Activated CD4-positive, alpha-beta T cell treated with anti-CD3 and anti-CD28 coated beads, Interleukin-2, amount 10 ng/mL, durations not matched to agents 7 days and 5 days (primary cell): Measurements from ENCODE around the gene EPS8L3. TPM values are rescaled to one million over a fixed set of nuclear protein-coding genes. Genes with fewer than 3 reads are reported as not detected.
"Not testable (repeated sequence)": the region's sequence is repeated elsewhere in the genome, so short reads cannot be mapped to it uniquely, and the experiment has no call there.

Source experiments
- CTCF ChIA-PET: fragments of 350-600 bp; sonication (Branson Sonifier 250); formaldehyde crosslinking; loops from one replicate; lab custom pipeline; 2021; ENCODE audit warnings: antibody characterized with exemption; lab: Charles Lee
- POLR2A ChIA-PET: fragments of 350-600 bp; sonication (Branson Sonifier 250); formaldehyde crosslinking; loops from one replicate; lab custom pipeline; 2021; ENCODE audit warnings: antibody characterized with exemption; lab: Charles Lee
- DNase-seq: peaks from one replicate; pipeline ENCODE4 v3.0.0-alpha.2; 2020
- H3K27ac Mint-ChIP-seq: one replicate; pipeline ENCODE4 v1.8.0; 2021; ENCODE audit warnings: mild to moderate bottlenecking, moderate library complexity, mixed read lengths
- H3K27me3 Mint-ChIP-seq: one replicate; pipeline ENCODE4 v1.8.0; 2021; ENCODE audit warnings: mixed read lengths
- H3K36me3 Mint-ChIP-seq: one replicate; pipeline ENCODE4 v1.8.0; 2021; ENCODE audit warnings: low read depth, mixed read lengths
- H3K4me1 Mint-ChIP-seq: one replicate; pipeline ENCODE4 v1.8.0; 2021; ENCODE audit warnings: mixed read lengths
- H3K4me3 Mint-ChIP-seq: one replicate; pipeline ENCODE4 v1.8.0; 2021; ENCODE audit warnings: mild to moderate bottlenecking, moderate library complexity, mixed read lengths
- H3K9me3 Mint-ChIP-seq: one replicate; pipeline ENCODE4 v1.8.0; 2021; ENCODE audit warnings: mixed read lengths
- total RNA-seq, 2 experiments: library from RNA; stranded (reverse); gene quantifications; one replicate each; pipeline ENCODE4 v1.2.3, GENCODE V29; 2021

Gene EPS8L3
- total RNA-seq, 2 experiments from 2014 or later = not detected

DNA sequence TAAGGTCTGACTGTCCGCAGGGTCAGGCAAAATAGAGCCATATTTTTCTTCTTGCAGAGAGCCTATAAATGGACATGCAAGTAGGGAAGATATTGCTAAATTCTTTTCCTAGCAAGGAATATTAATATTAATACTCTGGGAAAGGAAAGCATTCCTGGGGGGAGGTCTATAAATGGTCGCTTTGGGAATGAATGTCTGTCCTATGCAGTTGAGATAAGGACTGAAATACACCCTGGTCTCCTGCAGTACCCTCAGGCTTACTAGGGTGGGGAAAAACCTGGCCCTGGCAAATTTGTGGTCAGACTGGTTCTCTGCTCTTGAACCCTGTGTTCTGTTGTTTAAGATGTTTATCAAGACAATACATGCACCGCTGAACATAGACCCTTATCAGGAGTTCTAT lies 60.8 kb downstream of the EPS8L3 start:
- POLR2A ChIA-PET, H3K27ac Mint-ChIP-seq, H3K27me3 Mint-ChIP-seq, CTCF ChIA-PET, H3K9me3 Mint-ChIP-seq, H3K36me3 Mint-ChIP-seq, DNase-seq, H3K4me3 Mint-ChIP-seq, H3K4me1 Mint-ChIP-seq: not testable (repeated sequence)

Other genes starting within 250 kb of the EPS8L3 start
- under 1 TPM; 0.45 to 0.52 TPM for gene GPR61, start 224.1 kb downstream of the EPS8L3 start, total RNA-seq
- 1 to 10 TPM; 8.8 to 9.7 TPM for gene GNAI3, start 215.3 kb downstream of the EPS8L3 start, total RNA-seq
- not detected for gene GNAT2, start 144.3 kb downstream of the EPS8L3 start, total RNA-seq
- 100 to 1,000 TPM; 116 to 120 TPM for gene AMPD2, start 144.1 kb downstream of the EPS8L3 start, total RNA-seq
- gene GSTM4, start 107.8 kb downstream of the EPS8L3 start, total RNA-seq = 10 to 100 TPM; 34.3 to 36.3 TPM
- gene GSTM2, start 95.9 kb downstream of the EPS8L3 start, total RNA-seq = 10 to 100 TPM; 33.4 to 33.5 TPM
- gene GSTM1, start 76.1 kb downstream of the EPS8L3 start, total RNA-seq = 10 to 100 TPM; 68.4 to 77.2 TPM
- gene GSTM5, start 51.7 kb downstream of the EPS8L3 start, total RNA-seq = under 1 TPM in 1 of 2 experiments, not detected in 1; 0.17 TPM
- 1 to 10 TPM; 6.3 to 8.2 TPM for gene GSTM3, start 22.9 kb downstream of the EPS8L3 start, total RNA-seq
- 10 to 100 TPM; 39.5 to 42.4 TPM for gene CSF1, start 146.9 kb upstream of the EPS8L3 start, total RNA-seq
- 10 to 100 TPM; 50.4 to 50.9 TPM for gene AHCYL1, start 220.8 kb upstream of the EPS8L3 start, total RNA-seq